GM19395 (cell line): ENCODE results near the gene RGS3.
"Not testable (repeated sequence)": the region's sequence is repeated elsewhere in the genome, so short reads cannot be mapped to it uniquely, and the experiment has no call there.

ENCODE experiments used
- ATAC-seq: cut with Tn5 transposase; IDR thresholded peaks from one replicate; pipeline ENCODE4 v1.9.1; 2021; ENCODE audit warnings: mild to moderate bottlenecking, moderate library complexity; ENCODE audit not compliant: unreplicated experiment

Gene RGS3

DNA sequence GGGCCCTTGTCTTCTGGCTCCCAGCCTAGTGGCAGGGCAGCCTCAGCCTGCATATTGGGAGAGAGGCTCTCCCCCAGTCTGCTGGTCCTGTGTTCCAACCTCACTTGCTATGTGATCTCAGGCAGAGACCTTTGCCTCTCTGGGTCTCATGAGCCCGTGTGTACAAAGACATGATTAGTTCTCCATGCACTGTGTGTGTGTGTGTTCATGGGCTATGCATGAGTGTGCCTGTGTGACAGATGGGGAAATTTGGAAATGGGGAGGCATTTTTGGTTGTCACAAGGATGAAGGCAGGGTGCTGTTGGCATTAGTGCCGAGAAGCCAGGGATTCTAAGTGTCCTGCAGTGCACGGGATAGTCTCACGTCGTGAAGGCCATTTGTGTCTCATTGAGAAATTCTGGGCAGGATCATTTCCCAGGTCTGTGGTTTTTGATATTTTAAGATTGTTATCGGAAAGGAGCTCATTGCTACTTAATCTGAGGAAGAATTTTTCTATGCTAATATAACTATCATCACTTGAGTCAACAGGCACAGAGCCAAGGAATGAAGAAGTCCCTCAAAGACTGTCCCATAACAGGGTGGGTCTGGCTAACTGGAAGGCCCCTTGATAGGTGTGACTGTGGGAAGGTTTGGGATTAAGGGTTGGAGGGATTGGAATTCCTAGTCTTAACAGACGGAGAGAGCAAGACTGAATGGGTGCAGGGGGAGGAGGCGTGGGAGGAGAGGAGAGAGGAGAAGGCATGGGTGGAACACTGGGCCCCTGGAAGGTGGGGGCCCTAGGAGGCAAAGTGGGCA lies 168.5 kb downstream of the RGS3 start:
- no peak for ATAC-seq

DNA sequence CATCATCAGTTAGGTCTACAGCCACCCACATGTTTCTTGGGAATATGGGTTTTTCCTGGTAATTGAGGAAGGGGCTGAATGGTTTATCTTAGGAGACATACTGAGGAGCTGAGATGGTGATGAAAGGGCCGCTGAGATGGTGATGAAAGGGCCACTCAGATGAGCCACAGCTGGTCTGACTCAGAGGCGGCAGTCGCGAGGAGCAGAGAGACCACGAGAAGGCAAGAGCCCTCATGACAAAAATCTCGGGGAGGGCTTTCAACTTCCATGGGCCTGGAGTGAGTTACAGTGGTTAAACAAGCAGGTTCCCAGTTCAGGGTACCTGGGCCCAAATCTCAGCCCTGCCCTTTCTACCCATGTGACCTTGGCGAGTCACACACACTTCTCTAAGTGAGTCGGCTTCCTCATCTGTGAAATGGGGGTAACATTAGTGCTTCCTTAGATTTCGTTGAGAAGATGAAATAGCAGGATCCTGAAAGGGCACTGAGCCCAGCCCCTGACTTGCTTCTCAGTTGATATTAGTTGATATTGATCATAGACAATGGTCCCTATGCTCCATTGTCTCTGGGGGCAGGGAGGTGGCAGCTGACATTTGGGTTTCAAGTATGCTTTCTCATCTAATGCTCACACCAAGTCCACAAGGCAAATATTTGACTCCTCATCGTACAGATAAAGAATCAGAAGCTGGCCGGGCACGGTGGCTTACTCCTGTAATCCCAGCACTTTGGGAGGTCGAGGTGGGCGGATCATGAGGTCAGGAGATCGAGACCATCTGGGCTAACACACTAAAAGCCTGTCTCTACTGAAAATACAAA lies 169.5 kb downstream of the RGS3 start:
- no peak for ATAC-seq

DNA sequence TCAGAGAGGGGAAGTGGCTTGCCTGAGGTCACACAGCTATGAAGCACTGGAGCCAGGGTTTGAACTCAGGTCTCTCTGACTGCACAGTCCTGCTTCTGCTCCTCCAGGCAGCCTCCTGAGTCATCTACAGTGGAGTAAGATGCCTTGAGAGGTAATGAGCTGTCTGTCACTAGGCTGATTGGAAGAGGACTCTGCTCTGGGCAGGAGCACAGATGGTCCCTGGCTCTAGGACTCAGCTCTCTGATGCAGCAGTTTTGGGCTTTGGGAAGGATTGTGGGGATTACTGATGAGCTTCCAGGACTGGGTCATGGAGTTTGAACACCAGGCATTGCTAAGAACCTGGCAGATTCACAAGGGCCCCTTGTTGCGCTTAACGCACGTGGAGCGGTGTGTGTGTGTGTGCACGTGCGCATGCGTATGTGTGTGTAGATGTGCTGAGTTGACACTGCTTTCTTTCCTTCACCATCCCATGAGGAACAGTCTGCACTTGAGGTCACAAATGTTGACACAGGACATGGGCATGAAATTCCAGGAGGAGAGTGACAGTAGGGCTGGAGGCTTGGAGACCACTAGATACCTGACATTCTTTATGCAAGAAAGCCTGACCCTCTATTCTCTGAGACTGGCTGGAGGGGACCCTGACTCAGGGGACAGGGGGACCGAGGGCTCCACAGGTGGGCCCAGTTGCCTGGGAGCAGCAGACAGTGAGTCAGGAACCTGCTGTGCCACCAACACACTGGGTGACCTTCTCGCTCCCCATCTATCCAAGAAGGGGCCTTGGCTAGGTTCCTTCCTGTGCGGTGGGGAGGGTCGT lies 170.5 kb downstream of the RGS3 start:
- no peak for ATAC-seq

GRCh38 chr9:113634596-113635515 lies 171.3 kb downstream of the RGS3 start:
- no peak for ATAC-seq

- no peak for ATAC-seq
These were observed 172.1 kb downstream of the RGS3 start for GRCh38 chr9:113635586-113635985.

DNA sequence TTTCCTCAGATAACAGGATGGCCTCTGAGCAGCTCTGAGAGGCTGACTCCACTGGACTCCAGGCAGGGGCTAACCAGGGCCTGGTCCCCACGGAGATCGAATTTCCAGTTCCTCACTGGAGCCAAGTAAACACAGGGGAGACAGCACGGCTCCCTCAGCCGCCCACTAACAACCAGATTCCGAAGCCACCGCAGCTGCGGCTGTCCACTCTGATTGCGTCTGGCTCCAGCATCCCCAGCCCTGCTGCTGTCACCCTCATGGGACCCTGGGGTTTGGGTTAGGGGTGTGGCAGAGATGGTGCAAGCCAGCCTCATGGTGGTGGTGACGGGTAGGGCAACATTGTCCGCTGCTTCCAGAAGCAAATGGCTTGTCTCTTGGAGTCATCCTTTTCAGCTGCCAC lies 172.6 kb downstream of the RGS3 start:
- ATAC-seq: no peak

- ATAC-seq: no peak
These were observed 173.2 kb downstream of the RGS3 start for GRCh38 chr9:113636693-113637092.

DNA sequence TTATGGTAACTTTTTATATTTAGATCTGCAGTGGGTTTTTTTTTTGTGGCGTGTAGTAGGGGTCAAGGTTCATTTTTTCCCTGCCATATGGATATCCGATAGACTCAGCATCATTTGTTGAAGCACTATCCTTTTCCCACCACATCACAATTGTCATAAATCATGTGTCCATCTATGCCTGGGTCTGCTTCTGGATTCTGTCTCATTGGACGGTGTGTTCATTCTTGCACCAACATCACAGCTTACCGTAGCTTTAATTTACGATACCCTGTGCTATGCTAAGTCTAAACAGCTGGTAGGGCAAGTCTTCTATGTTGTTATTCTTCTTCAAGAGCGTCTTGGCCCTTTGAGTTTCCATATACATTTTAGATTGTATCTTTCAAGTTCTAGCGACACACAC lies 175.0 kb downstream of the RGS3 start:
- no peak for ATAC-seq

GRCh38 chr9:113638897-113639296 lies 175.4 kb downstream of the RGS3 start:
- ATAC-seq: no peak

DNA sequence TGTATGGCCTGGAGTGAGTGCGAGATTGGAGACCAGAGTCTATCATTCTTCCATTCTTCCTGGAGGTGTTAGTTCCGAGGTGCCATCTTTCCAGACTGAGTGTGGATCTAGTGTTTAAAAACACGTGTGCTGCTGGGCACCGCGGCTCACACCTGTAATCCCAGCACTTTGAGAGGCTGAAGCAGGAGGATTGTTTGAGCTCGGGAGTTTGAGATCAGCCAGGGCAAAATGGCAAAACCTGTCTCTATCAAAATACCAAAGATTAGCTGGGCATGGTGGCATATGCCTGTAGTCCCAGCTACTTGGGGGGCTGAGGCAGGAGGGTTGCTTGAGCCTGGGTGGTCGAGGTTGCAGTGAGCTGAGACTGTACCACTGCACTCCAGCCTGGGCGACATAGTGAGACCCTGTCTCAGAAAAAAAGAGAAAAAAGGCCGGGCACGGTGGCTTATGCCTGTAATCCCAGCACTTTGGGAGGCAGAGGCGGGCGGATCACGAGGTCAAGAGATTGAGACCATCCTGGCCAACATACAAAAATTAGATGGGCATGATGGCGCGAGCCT lies 176.0 kb downstream of the RGS3 start:
- not testable (repeated sequence) for ATAC-seq

DNA sequence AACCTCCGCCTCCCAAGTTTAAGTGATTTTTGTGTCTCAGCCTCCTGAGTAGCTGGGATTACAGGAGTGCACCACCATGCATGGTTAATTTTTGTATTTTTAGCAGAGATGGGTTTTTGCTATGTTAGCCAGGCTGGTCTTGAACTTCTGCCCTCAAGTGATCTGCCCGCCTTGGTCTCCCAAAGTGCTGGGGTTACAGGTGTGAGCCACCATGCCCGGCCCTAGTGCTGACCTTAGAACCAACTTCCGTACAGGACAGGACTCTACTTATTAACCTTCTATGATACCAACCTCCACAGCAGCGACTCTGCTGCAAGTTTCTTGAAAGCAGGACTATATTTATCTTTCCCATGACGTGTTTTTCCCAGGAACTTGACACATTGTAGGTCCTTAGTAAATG lies 176.9 kb downstream of the RGS3 start:
- ATAC-seq: no peak

- ATAC-seq: no peak
These were observed 177.8 kb downstream of the RGS3 start for GRCh38 chr9:113641100-113641885.

GRCh38 chr9:113644321-113644720 lies 180.8 kb downstream of the RGS3 start:
- no peak for ATAC-seq

GRCh38 chr9:113645227-113645977 lies 181.9 kb downstream of the RGS3 start:
- ATAC-seq: no peak

DNA sequence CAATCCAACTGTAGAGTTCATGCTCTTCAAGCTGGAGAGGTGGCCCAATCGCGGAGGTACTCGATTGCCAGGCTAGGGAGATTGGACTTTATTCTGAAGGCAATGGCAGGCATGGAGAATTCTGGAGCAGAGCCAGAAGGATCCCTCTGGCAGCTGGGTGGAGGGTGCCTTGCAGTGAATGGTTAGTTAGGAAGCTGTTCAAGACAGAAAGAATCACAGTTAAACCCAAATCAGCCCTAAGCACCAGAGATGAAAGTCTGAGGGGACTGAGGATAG lies 182.4 kb downstream of the RGS3 start:
- no peak for ATAC-seq

DNA sequence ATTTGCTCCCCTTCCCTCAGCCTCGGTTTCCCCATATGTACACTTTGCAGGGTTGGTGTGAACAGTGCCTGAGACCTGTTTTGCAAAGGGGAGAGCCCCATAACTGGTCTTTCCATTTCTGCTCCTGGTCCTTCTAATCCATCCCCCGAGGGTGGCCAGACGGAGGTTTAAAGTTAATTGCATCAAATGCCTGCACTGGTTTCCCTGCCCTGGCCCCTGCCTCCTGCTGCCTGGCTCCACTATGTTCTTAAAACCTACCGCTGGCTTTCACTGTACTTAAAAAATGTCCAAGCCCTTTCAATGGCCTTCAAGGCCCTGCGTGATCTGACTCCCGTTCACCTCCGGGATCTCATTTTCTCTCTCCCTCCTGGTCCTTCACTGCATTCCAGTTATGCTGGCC lies 183.0 kb downstream of the RGS3 start:
- no peak for ATAC-seq
